Liver (tissue), 9 donors: ENCODE results near the gene VMAC. TPM values are rescaled to one million over a fixed set of nuclear protein-coding genes. Genes with fewer than 3 reads are reported as not detected.

Experiments
- DNase-seq: peaks from one replicate; pipeline ENCODE4 v3.0.0-alpha.2; 2017; ENCODE audit warnings: low spot score
- H3K27ac ChIP-seq, 2 donors: one replicate each; pipeline ENCODE4 v1.7.0; 2013; ENCODE audit warnings: inconsistent platforms in 2 of 2, low read length in 2 of 2, control low read depth in 1 of 2, low read depth in 1 of 2, mild to moderate bottlenecking in 1 of 2
- H3K27me3 ChIP-seq, 4 donors: one replicate each; pipeline versions ENCODE4 v1.6.1 to v1.7.0; 2013; ENCODE audit warnings: low read length in 3 of 4, inconsistent platforms in 1 of 4, mild to moderate bottlenecking in 1 of 4, moderate library complexity in 1 of 4; ENCODE audit not compliant: control insufficient read depth in 4 of 4, insufficient read depth in 4 of 4
- H3K36me3 ChIP-seq, 4 donors: one replicate each; pipeline versions ENCODE4 v1.6.1 to v1.7.0; 2013; ENCODE audit warnings: low read length in 3 of 4, mild to moderate bottlenecking in 3 of 4, low read depth in 1 of 4, moderate library complexity in 1 of 4; ENCODE audit not compliant: control insufficient read depth in 4 of 4, insufficient read depth in 3 of 4
- H3K4me1 ChIP-seq, 4 donors: one replicate each; pipeline versions ENCODE4 v1.6.1 to v1.7.0; 2013; ENCODE audit warnings: low read length in 3 of 4, mild to moderate bottlenecking in 3 of 4, moderate library complexity in 1 of 4; ENCODE audit not compliant: control insufficient read depth in 4 of 4, insufficient read depth in 4 of 4
- H3K4me3 ChIP-seq, 3 donors: one replicate each; pipeline versions ENCODE4 v1.6.1 to v1.7.0; 2013; ENCODE audit warnings: low read length in 3 of 3, control low read depth in 1 of 3, low read depth in 1 of 3, mild to moderate bottlenecking in 1 of 3
- H3K9ac ChIP-seq, 2 donors: one replicate each; pipeline ENCODE4 v1.7.0; 2013; ENCODE audit warnings: low read length in 2 of 2, mild to moderate bottlenecking in 2 of 2, moderate library complexity in 2 of 2, control low read depth in 1 of 2, low read depth in 1 of 2
- H3K9me3 ChIP-seq, 4 donors: one replicate each; pipeline versions ENCODE4 v1.6.1 to v1.7.0; 2013; ENCODE audit warnings: low read length in 3 of 4; ENCODE audit not compliant: control insufficient read depth in 4 of 4
- EGR1 ChIP-seq, 2 donors: IDR thresholded peaks; 2 replicates each; pipeline ENCODE4 v1.6.1; 2016 to 2018; ENCODE audit warnings: antibody characterized with exemption in 2 of 2, low read depth in 2 of 2
- FOXA1 ChIP-seq: IDR thresholded peaks from 2 replicates; pipeline ENCODE4 v1.6.1; 2016; ENCODE audit warnings: antibody characterized with exemption
- FOXA2 ChIP-seq: IDR thresholded peaks from 2 replicates; pipeline ENCODE4 v1.6.1; 2016; ENCODE audit warnings: antibody characterized with exemption
- GABPA ChIP-seq, 2 donors: IDR thresholded peaks in 1 of 2; conservative IDR thresholded peaks in 1 of 2; 2 replicates each; pipeline ENCODE4 v1.6.1; 2016; ENCODE audit warnings: antibody characterized with exemption in 2 of 2, mild to moderate bottlenecking in 1 of 2, moderate library complexity in 1 of 2
- HNF4A ChIP-seq, 2 donors: conservative IDR thresholded peaks; 2 replicates each; pipeline ENCODE4 v1.6.1; 2016; ENCODE audit warnings: antibody characterized with exemption in 2 of 2, mild to moderate bottlenecking in 2 of 2
- HNF4G ChIP-seq: IDR thresholded peaks from 2 replicates; pipeline ENCODE4 v1.6.1; 2016; ENCODE audit warnings: antibody characterized with exemption
- JUND ChIP-seq, 2 donors: IDR thresholded peaks; 2 replicates each; pipeline ENCODE4 v1.6.1; 2016; ENCODE audit warnings: antibody characterized with exemption in 2 of 2
- NR2F2 ChIP-seq: IDR thresholded peaks from 2 replicates; pipeline ENCODE4 v1.6.1; 2016; ENCODE audit warnings: antibody characterized with exemption
- RAD21 ChIP-seq, 2 donors: IDR thresholded peaks; 2 replicates each; pipeline ENCODE4 v1.6.1; 2016; ENCODE audit warnings: antibody characterized with exemption in 2 of 2, mild to moderate bottlenecking in 2 of 2
- RXRA ChIP-seq, 2 donors: IDR thresholded peaks; 2 replicates each; pipeline ENCODE4 v1.6.1; 2017 to 2018; ENCODE audit warnings: antibody characterized with exemption in 2 of 2, mild to moderate bottlenecking in 1 of 2
- SP1 ChIP-seq: IDR thresholded peaks from 2 replicates; pipeline ENCODE4 v1.6.1; 2018; ENCODE audit warnings: antibody characterized with exemption, mild to moderate bottlenecking
- TAF1 ChIP-seq: conservative IDR thresholded peaks from 2 replicates; pipeline ENCODE4 v1.6.1; 2016; ENCODE audit warnings: antibody characterized with exemption, mild to moderate bottlenecking
- YY1 ChIP-seq: IDR thresholded peaks from 2 replicates; pipeline ENCODE4 v1.6.1; 2016; ENCODE audit warnings: antibody characterized with exemption, mild to moderate bottlenecking
- WGBS: extraction: QIAGEN DNeasy Blood & Tissue Kit; methylation state at CpG from one replicate; pipeline ENCODE4 v1.1.7; 2013; 5-methylcytosine and 5-hydroxymethylcytosine counted together
- polyA plus RNA-seq, 2 donors: library from polyadenylated mRNA; stranded (reverse) in 1 of 2; unstranded in 1 of 2; fragments of 200-250 nt in 1 of 2; fragments of >200 nt in 1 of 2; fragmentation: Nextera tagmentation in 1 of 2; extraction: Ambion mirVana in 1 of 2; gene quantifications; one replicate each; pipeline versions ENCODE4 v1.2.1 to v1.2.3, GENCODE V29; 2013 to 2015
- total RNA-seq, 2 donors: library from RNA; depleted of rRNA; stranded (reverse); fragments of >200 nt; gene quantifications; one replicate each; pipeline ENCODE4 v1.2.3, GENCODE V29; 2014
- TF ChIP-seq, protein P1 (sequence below): IDR thresholded peaks from 2 replicates; pipeline ENCODE4 v1.6.1; 2016; ENCODE audit warnings: antibody characterized with exemption, mild to moderate bottlenecking
- TF ChIP-seq, protein P2 (sequence below): IDR thresholded peaks from 2 replicates; pipeline ENCODE4 v1.6.1; 2016; ENCODE audit warnings: antibody characterized with exemption
- TF ChIP-seq, protein P3 (sequence below): IDR thresholded peaks from 2 replicates; pipeline ENCODE4 v1.6.1; 2016; ENCODE audit warnings: antibody characterized with exemption
- TF ChIP-seq, protein P4 (sequence below): fragments of 150-350 bp; IDR thresholded peaks from 2 replicates; pipeline ENCODE4 v1.5.1; 2017; ENCODE audit warnings: improper control_type of control experiment, low read depth, low read length; ENCODE audit not compliant: missing input control
- TF ChIP-seq, protein P5 (sequence below): IDR thresholded peaks from 2 replicates; pipeline ENCODE4 v1.6.1; 2016; ENCODE audit warnings: antibody characterized with exemption
- donor health status: healthy.
- donor health status: healthy.
- donor health status: healthy.
- donor health status: healthy.
- donor health status: healthy.

The VMAC gene
- total and polyA plus RNA-seq, 4 donors = 1.2 to 7.7 (median 2.6) TPM

DNA sequence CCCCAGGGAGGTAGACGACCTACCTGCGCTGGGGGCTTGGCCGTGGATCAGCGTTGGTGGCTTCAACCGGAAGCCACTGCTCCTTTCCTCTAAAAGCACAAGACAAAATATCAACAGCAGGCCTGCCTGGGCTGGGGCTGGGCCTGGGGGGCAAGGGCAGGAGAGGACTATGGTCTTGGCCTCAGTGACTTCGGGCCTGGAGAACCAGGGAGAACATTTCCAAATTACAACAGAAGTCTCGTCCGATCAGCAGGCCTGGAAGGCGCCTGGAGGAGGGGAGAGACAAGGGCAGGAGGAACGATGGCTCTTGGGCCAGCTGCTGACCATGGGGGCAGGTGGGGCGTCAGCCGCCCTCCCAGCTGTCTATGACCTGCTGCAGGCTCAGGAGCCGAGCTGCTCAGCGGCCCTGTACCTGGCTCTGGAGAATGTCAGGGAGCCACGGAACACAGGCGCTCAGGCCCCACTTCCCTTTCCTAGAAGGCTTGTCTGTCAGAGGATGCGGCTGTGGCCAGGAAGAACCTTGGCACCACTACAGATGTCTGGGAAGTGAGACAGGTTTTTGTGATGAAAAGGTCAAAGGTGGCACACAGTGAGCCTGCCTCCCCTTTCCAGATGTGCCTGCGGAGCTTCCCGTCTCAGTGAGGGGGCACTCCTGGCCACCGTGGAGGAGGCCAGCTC is 28.9 kb downstream of the VMAC start:
- H3K27ac ChIP-seq = no peak overlapping the region
- TF ChIP-seq, protein P1, sequence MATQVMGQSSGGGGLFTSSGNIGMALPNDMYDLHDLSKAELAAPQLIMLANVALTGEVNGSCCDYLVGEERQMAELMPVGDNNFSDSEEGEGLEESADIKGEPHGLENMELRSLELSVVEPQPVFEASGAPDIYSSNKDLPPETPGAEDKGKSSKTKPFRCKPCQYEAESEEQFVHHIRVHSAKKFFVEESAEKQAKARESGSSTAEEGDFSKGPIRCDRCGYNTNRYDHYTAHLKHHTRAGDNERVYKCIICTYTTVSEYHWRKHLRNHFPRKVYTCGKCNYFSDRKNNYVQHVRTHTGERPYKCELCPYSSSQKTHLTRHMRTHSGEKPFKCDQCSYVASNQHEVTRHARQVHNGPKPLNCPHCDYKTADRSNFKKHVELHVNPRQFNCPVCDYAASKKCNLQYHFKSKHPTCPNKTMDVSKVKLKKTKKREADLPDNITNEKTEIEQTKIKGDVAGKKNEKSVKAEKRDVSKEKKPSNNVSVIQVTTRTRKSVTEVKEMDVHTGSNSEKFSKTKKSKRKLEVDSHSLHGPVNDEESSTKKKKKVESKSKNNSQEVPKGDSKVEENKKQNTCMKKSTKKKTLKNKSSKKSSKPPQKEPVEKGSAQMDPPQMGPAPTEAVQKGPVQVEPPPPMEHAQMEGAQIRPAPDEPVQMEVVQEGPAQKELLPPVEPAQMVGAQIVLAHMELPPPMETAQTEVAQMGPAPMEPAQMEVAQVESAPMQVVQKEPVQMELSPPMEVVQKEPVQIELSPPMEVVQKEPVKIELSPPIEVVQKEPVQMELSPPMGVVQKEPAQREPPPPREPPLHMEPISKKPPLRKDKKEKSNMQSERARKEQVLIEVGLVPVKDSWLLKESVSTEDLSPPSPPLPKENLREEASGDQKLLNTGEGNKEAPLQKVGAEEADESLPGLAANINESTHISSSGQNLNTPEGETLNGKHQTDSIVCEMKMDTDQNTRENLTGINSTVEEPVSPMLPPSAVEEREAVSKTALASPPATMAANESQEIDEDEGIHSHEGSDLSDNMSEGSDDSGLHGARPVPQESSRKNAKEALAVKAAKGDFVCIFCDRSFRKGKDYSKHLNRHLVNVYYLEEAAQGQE = no peak
- no peak for TF ChIP-seq GABPA (IDR thresholded peaks at IDR 0.05 in 1 of 2, conservative IDR thresholded peaks at IDR 0.05 in 1 of 2)
- no peak for TF ChIP-seq SP1
- TF ChIP-seq, protein P2, sequence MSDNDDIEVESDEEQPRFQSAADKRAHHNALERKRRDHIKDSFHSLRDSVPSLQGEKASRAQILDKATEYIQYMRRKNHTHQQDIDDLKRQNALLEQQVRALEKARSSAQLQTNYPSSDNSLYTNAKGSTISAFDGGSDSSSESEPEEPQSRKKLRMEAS = no peak
- no peak for TF ChIP-seq HNF4A (conservative IDR thresholded peaks at IDR 0.05)
- no peak for TF ChIP-seq FOXA2
- TF ChIP-seq YY1 = no peak
- no peak for TF ChIP-seq FOXA1
- no peak for TF ChIP-seq HNF4G
- no peaks in the 10 kb centered on the region for H3K9me3 ChIP-seq
- H3K4me3 ChIP-seq = no peak overlapping the region
- DNase-seq = no peak
- H3K9ac ChIP-seq = no peak overlapping the region
- H3K27me3 ChIP-seq = no peaks in the 10 kb centered on the region
- 89% methylated on average over 20 of the region's 20 CpGs for WGBS
- H3K36me3 ChIP-seq = peaks cover 4 to 33% (median 17%) of the 10 kb centered on the region in 4 donors
- peaks cover 6 to 23% (median 17%) of the 10 kb centered on the region in 4 donors for H3K4me1 ChIP-seq

DNA sequence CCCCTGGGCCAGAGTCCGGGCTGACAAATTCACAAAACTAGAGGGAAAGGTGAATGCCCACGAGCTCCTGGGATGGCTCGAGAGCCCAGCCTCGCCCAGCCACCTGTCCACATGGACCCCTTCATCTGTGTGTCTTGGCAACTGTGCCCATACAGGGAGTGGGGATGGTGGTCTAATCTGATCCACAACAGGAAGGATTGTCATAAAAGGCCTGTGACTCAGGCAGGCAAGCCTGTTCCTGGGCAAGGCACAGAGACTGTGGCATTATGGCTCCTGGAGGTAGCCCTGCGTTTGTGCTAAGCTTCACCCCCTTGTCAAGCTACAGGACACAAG is 29.4 kb downstream of the VMAC start:
- Histone ChIP-seq H3K27ac (no peak overlapping the region), H3K4me1 (peaks cover 6 to 23% (median 17%) of the 10 kb centered on the region in 4 donors), H3K9me3 (no peaks in the 10 kb centered on the region), H3K4me3 (no peak overlapping the region), H3K9ac (no peak overlapping the region), H3K36me3 (peaks cover 4 to 28% (median 14%) of the 10 kb centered on the region in 4 donors), H3K27me3 (no peaks in the 10 kb centered on the region)
- no peak for DNase-seq
- no peak for TF ChIP-seq FOXA1
- no peak for TF ChIP-seq HNF4G
- TF ChIP-seq JUND (IDR thresholded peaks at IDR 0.05) = no peak
- TF ChIP-seq NR2F2 = no peak
- TF ChIP-seq SP1 = no peak
- TF ChIP-seq, protein P2 = no peak
- TF ChIP-seq, protein P3, sequence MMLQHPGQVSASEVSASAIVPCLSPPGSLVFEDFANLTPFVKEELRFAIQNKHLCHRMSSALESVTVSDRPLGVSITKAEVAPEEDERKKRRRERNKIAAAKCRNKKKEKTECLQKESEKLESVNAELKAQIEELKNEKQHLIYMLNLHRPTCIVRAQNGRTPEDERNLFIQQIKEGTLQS = no peak
- TF ChIP-seq GABPA (IDR thresholded peaks at IDR 0.05 in 1 of 2, conservative IDR thresholded peaks at IDR 0.05 in 1 of 2) = no peak
- TF ChIP-seq, protein P4, sequence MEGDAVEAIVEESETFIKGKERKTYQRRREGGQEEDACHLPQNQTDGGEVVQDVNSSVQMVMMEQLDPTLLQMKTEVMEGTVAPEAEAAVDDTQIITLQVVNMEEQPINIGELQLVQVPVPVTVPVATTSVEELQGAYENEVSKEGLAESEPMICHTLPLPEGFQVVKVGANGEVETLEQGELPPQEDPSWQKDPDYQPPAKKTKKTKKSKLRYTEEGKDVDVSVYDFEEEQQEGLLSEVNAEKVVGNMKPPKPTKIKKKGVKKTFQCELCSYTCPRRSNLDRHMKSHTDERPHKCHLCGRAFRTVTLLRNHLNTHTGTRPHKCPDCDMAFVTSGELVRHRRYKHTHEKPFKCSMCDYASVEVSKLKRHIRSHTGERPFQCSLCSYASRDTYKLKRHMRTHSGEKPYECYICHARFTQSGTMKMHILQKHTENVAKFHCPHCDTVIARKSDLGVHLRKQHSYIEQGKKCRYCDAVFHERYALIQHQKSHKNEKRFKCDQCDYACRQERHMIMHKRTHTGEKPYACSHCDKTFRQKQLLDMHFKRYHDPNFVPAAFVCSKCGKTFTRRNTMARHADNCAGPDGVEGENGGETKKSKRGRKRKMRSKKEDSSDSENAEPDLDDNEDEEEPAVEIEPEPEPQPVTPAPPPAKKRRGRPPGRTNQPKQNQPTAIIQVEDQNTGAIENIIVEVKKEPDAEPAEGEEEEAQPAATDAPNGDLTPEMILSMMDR = no peak
- TF ChIP-seq HNF4A (conservative IDR thresholded peaks at IDR 0.05) = no peak
- TF ChIP-seq, protein P5, sequence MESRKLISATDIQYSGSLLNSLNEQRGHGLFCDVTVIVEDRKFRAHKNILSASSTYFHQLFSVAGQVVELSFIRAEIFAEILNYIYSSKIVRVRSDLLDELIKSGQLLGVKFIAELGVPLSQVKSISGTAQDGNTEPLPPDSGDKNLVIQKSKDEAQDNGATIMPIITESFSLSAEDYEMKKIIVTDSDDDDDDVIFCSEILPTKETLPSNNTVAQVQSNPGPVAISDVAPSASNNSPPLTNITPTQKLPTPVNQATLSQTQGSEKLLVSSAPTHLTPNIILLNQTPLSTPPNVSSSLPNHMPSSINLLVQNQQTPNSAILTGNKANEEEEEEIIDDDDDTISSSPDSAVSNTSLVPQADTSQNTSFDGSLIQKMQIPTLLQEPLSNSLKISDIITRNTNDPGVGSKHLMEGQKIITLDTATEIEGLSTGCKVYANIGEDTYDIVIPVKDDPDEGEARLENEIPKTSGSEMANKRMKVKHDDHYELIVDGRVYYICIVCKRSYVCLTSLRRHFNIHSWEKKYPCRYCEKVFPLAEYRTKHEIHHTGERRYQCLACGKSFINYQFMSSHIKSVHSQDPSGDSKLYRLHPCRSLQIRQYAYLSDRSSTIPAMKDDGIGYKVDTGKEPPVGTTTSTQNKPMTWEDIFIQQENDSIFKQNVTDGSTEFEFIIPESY = no peak
- no peak for TF ChIP-seq YY1
- TF ChIP-seq EGR1 (IDR thresholded peaks at IDR 0.05; ENCODE audit: low read depth in 2 of 2) = no peak
- TF ChIP-seq RAD21 (IDR thresholded peaks at IDR 0.05) = no peak
- TF ChIP-seq FOXA2 = no peak
- TF ChIP-seq, protein P1 = no peak
- TF ChIP-seq TAF1 = no peak
- TF ChIP-seq RXRA (IDR thresholded peaks at IDR 0.05) = no peak
- WGBS = 75% methylated on average over 5 of the region's 5 CpGs
